ENCODE data around the gene CT55.

DNA sequence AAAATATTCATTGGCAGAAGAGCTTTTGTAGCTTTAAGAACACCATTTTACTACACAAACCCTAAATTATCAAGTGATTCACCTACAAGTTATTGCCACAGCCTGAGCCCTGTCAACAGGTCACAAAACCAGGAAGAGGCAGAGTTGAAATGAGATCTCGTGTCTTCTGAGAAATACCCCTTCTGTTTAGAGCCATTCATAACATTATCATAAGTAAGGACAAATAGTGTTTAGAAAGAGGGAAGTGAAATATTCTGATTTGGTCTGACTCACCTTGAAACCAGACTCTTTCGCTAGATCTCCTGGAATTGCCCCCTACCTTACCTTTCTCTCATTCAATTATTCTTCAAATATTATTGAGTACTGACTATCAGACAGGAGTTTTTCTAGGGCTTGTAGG, 56.8 kb downstream of the CT55 start:
- TF ChIP-seq, protein P1, sequence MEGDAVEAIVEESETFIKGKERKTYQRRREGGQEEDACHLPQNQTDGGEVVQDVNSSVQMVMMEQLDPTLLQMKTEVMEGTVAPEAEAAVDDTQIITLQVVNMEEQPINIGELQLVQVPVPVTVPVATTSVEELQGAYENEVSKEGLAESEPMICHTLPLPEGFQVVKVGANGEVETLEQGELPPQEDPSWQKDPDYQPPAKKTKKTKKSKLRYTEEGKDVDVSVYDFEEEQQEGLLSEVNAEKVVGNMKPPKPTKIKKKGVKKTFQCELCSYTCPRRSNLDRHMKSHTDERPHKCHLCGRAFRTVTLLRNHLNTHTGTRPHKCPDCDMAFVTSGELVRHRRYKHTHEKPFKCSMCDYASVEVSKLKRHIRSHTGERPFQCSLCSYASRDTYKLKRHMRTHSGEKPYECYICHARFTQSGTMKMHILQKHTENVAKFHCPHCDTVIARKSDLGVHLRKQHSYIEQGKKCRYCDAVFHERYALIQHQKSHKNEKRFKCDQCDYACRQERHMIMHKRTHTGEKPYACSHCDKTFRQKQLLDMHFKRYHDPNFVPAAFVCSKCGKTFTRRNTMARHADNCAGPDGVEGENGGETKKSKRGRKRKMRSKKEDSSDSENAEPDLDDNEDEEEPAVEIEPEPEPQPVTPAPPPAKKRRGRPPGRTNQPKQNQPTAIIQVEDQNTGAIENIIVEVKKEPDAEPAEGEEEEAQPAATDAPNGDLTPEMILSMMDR (IDR thresholded peaks at IDR 0.05), result no peak
- TF ChIP-seq POLR2A (IDR thresholded peaks at IDR 0.05), result no peak

All from breast epithelium (tissue), 3 donors.